Heart right ventricle (tissue), 16 donors: Measurements from ENCODE around the gene SMYD3. TPM values are rescaled to one million over a fixed set of nuclear protein-coding genes. Genes with fewer than 3 reads are reported as not detected.

Experiments
- ATAC-seq, 8 donors: fragments of 200-7000 bp; cut with Tn5 transposase; one replicate each; pipeline ENCODE4 v1.9.1; 2020; ENCODE audit warnings: mild to moderate bottlenecking in 8 of 8, moderate library complexity in 8 of 8, moderate number of reproducible peaks in 1 of 8
- DNase-seq, 2 donors: peaks; one replicate each; pipeline ENCODE4 v3.0.0-alpha.2; 2020
- H3K27ac ChIP-seq, 10 donors: fragments of 200-600 bp; sonication (generic) in 2 of 10; one replicate each; pipeline versions ENCODE4 v1.5.0 to v1.8.0; 2020 to 2022; ENCODE audit warnings: mild to moderate bottlenecking in 3 of 10
- H3K27me3 ChIP-seq, 7 donors: fragments of 200-600 bp; one replicate each; pipeline ENCODE4 v1.8.0; 2021 to 2022; ENCODE audit warnings: mild to moderate bottlenecking in 2 of 7
- H3K36me3 ChIP-seq, 9 donors: fragments of 200-600 bp; sonication (generic) in 1 of 9; one replicate each; pipeline versions ENCODE4 v1.5.0 to v1.8.0; 2020 to 2022; ENCODE audit warnings: mild to moderate bottlenecking in 2 of 9
- H3K4me1 ChIP-seq, 9 donors: fragments of 200-600 bp; sonication (generic) in 1 of 9; one replicate each; pipeline versions ENCODE4 v1.5.0 to v1.8.0; 2020 to 2022; ENCODE audit warnings: mild to moderate bottlenecking in 4 of 9
- H3K4me3 ChIP-seq, 10 donors: fragments of 200-600 bp; sonication (generic) in 2 of 10; one replicate each; pipeline versions ENCODE4 v1.5.0 to v1.8.0; 2020 to 2022; ENCODE audit warnings: mild to moderate bottlenecking in 7 of 10, moderate library complexity in 2 of 10
- H3K9me3 ChIP-seq, 11 donors: fragments of 200-600 bp in 10 of 11; sonication (generic) in 2 of 11; one replicate each; pipeline versions ENCODE4 v1.5.0 to v1.8.0; 2013 to 2022; ENCODE audit warnings: mild to moderate bottlenecking in 2 of 11, control low read depth in 1 of 11, moderate library complexity in 1 of 11
- WGBS, 2 donors: extraction: QIAGEN DNeasy Blood & Tissue Kit; methylation state at CpG; one replicate each; pipeline ENCODE4 v1.1.7; 2013; ENCODE audit warnings: inconsistent platforms in 1 of 2; 5-methylcytosine and 5-hydroxymethylcytosine counted together
- intact Hi-C, 10 donors: fragments of 100-400 bp; cut with DNase I; formaldehyde crosslinking; loops; one replicate each; pipeline versions ENCODE4 v1.11.1 to v1.14.2; 2022
- polyA plus RNA-seq, 2 donors: library from polyadenylated mRNA; stranded (reverse); fragments of 200-250 nt; gene quantifications; one replicate each; pipeline ENCODE4 v1.2.3, GENCODE V29; 2013
- total RNA-seq, 10 donors: library from RNA; stranded (reverse); fragmentation: NEBNext Ultra II Directional in 3 of 10; extraction: Animal tissue kit (Norgen Biotek cat#: 25700) in 3 of 10; gene quantifications; one replicate each; pipeline versions ENCODE4 v1.2.1 to v1.2.4, GENCODE V29; 2021 to 2023
- TF ChIP-seq, protein P1 (sequence below), 9 donors: fragments of 200-600 bp; sonication (generic) in 2 of 9; IDR thresholded peaks; one replicate each; pipeline versions ENCODE4 v1.5.0 to v1.8.0; 2021 to 2022; ENCODE audit warnings: antibody characterized with exemption in 9 of 9, mild to moderate bottlenecking in 5 of 9, moderate library complexity in 1 of 9
- donor health status: Arrhythmogenic right ventricular cardiomyopathy.
- donor health status: ischemic (EF 13 %, LVEDD 7.1; RV severe dilation, severe dysfunction).
- donor health status: healthy with polysubstance abuse.
- donor health status: DM: no; HTN: yes; CAD: no.
- donor health status: DM: no; HTN: no; CAD: no.
- donor health status: ischemic (EF 25% LVEDD 6.9; RV normal size, moderate dysfunction).
- donor health status: ischemic (EF 25% LVEDD 5.7; RV mildly dilated, moderate dysfunction).
- donor health status: healthy.
- donor health status: DM: yes; HTN: yes; CAD: no.
- donor health status: Ischemic cardiomyopathy.
- donor health status: ischemic (EF 35%, LVEDD 5.7; RV mildly dilated, moderate dysfunction).
- donor health status: nonischemic (EF 11% LVEDD 7.7; RV severe dilation, severe dysfunction).
- donor health status: DM: yes; HTN: yes; CAD: no.
- donor health status: PGD.
- donor health status: ischemic (EF 29% LVEDD 5.4; RV normal size, mild dysfunction).
- donor health status: nonischemic (EF 23%, LVEDD 6.1; RV moderate dilation, normal function).

Gene SMYD3
- total and polyA plus RNA-seq, 12 donors: 5.9 to 13.9 (median 8.1) TPM

- Histone ChIP-seq H3K4me1 (no peaks in the 10 kb centered on the region), H3K36me3 (no peaks in the 10 kb centered on the region), H3K27me3 (no peaks in the 10 kb centered on the region), H3K9me3 (peaks cover 0 to 19% (median 0%) of the 10 kb centered on the region in 11 donors), H3K27ac (no peak overlapping the region), H3K4me3 (no peak overlapping the region)
- WGBS, 2 donors: 70 to 72% methylated on average over 3 of the region's 3 CpGs
- TF ChIP-seq, protein P1, sequence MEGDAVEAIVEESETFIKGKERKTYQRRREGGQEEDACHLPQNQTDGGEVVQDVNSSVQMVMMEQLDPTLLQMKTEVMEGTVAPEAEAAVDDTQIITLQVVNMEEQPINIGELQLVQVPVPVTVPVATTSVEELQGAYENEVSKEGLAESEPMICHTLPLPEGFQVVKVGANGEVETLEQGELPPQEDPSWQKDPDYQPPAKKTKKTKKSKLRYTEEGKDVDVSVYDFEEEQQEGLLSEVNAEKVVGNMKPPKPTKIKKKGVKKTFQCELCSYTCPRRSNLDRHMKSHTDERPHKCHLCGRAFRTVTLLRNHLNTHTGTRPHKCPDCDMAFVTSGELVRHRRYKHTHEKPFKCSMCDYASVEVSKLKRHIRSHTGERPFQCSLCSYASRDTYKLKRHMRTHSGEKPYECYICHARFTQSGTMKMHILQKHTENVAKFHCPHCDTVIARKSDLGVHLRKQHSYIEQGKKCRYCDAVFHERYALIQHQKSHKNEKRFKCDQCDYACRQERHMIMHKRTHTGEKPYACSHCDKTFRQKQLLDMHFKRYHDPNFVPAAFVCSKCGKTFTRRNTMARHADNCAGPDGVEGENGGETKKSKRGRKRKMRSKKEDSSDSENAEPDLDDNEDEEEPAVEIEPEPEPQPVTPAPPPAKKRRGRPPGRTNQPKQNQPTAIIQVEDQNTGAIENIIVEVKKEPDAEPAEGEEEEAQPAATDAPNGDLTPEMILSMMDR (IDR thresholded peaks at IDR 0.05): no peak
- intact Hi-C loops: no loop called here
- no peak for DNase-seq
- ATAC-seq: no peak
Measured at GRCh38 chr1:246437961-246438360, 69.1 kb downstream of the SMYD3 start.

GRCh38 chr1:246435421-246436041 lies 71.5 kb downstream of the SMYD3 start:
- ATAC-seq (no peak), DNase-seq (no peak)
- WGBS, 2 donors: 64 to 75% methylated on average over 6 of the region's 6 CpGs
- Histone ChIP-seq H3K27me3 (no peaks in the 10 kb centered on the region), H3K27ac (no peak overlapping the region), H3K4me1 (peaks cover 0 to 3% (median 0%) of the 10 kb centered on the region in 9 donors), H3K9me3 (peaks cover 0 to 19% (median 0%) of the 10 kb centered on the region in 11 donors), H3K36me3 (no peaks in the 10 kb centered on the region), H3K4me3 (no peak overlapping the region)
- intact Hi-C loops: no loop called here
- TF ChIP-seq, protein P1 (IDR thresholded peaks at IDR 0.05): no peak

GRCh38 chr1:246434335-246434734 lies 72.7 kb downstream of the SMYD3 start:
- intact Hi-C loops: no loop called here
- no peak for DNase-seq
- 97 to 99% methylated on average over 5 of the region's 5 CpGs for WGBS, 2 donors

DNA sequence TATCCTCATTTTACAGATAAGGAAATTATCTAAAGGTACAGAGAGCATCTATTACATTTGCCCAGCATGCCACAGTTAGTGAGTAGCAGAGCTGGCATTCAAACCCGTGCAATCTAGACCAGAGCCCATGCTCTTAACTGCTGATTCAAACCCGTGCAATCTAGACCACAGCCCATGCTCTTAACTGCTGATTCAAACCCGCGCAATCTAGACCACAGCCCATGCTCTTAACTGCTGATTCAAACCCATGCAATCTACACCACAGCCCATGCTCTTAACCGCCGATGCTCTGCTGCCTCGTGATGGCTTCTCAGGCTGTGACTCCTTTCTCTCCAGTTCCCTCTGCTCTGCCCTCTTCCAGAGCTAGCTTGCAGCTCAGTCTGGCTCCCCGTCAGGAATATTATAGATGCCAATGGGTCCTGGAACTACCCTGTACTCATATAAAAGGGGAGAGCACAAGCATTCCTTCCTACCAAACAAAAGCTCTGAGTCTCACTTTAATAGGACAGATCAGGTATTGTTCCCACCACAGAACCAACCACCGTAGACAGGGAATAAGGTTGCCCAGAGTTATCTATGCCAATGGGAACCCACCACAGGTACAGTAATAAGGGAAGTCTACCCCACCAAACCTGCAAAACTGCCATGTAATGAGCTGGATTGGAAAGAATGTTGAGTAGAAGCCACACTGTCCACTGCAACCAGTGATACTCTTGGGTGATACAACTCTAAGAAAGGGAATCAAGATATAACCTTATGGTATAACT lies 78.4 kb downstream of the SMYD3 start:
- no peaks in the 10 kb centered on the region for H3K36me3 ChIP-seq
- H3K27me3 ChIP-seq: no peaks in the 10 kb centered on the region
- 71 to 79% methylated on average over 9 of the region's 9 CpGs for WGBS, 2 donors
- no peak overlapping the region for H3K27ac ChIP-seq
- DNase-seq (no peak), ATAC-seq (no peak)
- H3K4me3 ChIP-seq: no peak overlapping the region
- intact Hi-C loops: no loop called here
- TF ChIP-seq, protein P1 (IDR thresholded peaks at IDR 0.05): no peak
- peaks cover 0 to 6% (median 0%) of the 10 kb centered on the region in 11 donors for H3K9me3 ChIP-seq
- H3K4me1 ChIP-seq: peaks cover 0 to 3% (median 0%) of the 10 kb centered on the region in 9 donors

More at GRCh38 chr1:246434335-246434734, 72.7 kb downstream of the SMYD3 start:
- no peak for ATAC-seq
- Histone ChIP-seq H3K36me3 (no peaks in the 10 kb centered on the region), H3K9me3 (peaks cover 0 to 19% (median 0%) of the 10 kb centered on the region in 11 donors), H3K4me1 (peaks cover 0 to 3% (median 0%) of the 10 kb centered on the region in 9 donors), H3K27ac (no peak overlapping the region), H3K4me3 (no peak overlapping the region), H3K27me3 (no peaks in the 10 kb centered on the region)
- TF ChIP-seq, protein P1 (IDR thresholded peaks at IDR 0.05): no peak
